GM15510 (cell line): Measurements from ENCODE around the gene FAM32A.

Experiments used
- POLR2A ChIP-seq: IDR thresholded peaks from 3 replicates; pipeline ENCODE4 v1.6.1; 2011; ENCODE audit warnings: borderline replicate concordance; ENCODE audit not compliant: insufficient read length; ENCODE audit errors: extremely low read depth

The FAM32A gene

DNA sequence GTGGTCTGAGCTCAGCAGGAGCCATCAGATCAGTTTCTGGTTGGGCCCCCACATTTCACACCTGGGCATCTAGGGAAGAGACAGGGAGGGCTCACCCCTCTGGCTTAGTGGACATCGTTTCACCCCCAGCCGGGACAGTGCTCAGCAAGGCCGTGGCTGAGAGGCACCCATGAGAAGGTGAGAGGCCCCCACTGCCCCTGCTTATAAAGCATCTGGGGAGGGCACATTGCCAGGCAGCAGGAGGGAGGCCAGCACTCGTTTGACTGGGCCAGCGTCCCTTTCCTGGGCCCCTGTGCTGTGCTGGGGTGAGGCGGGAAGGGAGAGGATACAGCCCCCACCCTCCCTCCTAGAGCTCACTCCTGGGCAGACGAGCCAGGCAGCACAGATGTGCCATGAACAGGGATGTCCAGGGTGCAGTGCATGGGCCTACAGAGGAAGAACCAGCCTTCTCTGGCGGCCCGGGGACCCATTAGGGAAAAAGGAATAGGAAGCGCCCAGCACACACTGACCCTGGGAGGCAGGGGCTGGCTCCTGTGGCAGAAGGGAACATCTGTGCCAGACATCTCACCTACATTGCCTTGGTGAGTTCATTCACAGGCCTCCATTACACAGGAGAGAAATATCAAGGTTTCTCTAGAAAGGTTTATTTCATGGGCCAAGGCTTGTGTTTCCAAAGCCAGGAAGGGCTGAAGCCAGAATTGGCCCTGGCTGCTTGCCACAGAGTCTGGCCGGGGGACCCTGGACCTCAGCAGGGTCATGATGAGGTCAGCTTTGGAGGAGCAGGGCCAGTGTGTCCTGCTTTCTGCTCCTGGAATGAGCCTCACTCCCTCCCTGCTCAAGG, 20.2 kb downstream of the FAM32A start:
- TF ChIP-seq POLR2A, result no peak

DNA sequence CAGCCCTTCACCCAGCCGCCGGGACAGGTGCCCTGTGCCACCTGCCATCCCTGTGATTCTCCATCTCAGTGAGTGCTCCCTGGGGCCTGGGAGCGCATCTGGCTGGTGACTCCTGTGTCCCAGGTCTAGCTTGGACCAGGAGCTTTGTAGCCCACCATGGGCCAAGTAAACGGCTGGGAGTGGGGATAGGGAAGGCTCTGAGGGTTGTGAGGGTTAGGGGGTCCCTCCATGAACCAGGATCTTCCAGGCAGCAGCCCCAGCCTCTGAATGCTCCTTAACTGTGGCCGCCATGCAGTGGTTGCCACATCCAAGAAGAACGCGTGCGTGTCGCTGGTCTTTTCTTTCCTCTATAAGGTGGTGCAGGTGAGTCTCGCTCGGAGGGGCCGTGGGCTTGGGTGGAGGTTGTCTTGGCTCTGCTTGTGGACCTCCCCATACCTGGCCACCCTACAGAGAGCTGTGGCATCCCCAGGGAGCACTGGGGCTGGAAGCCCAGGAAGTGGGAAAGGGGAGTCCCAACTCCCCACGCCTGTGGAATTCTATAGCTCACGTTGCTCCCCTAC, 20.9 kb downstream of the FAM32A start:
- no peak for TF ChIP-seq POLR2A

DNA sequence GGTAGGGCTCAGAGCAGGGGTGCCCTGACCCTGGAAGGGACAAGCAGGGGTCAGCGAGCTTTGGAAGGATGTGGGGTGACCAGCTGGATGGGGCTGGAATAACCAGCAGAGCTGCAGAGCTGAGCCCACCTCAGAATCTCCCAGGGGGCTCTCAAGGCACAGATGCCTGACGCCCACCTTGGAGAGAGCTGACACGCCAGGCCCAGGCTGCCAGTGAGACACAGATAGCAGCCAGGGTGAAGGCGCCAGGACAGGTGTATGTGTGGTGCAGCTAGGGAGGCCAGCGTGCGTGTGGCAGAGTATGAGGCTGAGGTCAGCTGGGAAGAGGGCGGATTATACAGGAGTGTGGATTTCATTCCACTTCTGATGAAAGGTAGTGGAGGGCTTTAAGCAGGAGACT, 21.4 kb downstream of the FAM32A start:
- TF ChIP-seq POLR2A, result no peak

DNA sequence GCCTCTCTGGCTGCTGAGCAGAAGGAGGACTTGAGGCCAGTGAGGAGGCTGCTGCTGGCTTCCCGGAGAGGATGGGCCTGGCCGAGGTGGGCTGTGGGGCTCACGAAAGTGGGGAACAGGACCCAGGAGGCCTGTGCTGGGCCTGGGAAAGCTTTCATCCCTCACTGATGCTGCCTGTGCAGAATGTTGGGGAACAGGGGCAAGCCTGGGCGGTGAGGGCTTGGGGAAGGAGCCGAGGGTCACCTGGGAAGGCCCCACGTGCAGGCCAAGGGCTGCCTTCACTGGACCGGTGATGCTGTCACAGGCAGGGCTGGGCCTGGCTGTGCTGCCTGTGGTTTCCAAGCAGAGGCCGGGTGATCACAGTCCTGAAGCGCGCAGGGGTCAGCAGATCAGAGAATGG, 21.9 kb downstream of the FAM32A start:
- TF ChIP-seq POLR2A, result no peak

DNA sequence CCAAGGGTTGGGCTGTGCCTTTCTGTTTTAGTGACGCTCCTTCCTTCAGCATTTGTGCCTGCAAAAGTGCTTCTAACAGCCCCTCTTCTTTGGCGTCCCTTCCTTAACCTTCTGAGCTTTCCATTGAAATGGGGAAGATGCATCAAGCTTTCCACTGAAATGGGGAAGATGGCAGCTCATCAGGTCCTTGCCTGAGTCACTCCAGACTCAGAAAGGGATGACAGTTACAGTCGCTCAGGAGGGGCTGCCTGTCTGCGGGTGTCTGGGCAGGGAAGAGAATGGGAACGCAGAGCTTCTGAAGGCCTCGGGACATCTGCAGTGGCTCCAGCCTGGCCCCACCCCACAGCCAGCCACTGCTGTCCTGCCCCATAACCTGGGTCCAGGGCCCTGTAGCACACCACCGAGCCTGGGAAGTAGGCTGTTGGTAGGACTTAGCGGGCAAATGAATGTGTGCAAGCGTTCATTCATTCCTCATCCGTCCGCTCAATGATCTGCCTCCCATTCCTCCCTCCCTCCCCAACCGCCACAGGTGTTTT, 22.3 kb downstream of the FAM32A start:
- no peak for TF ChIP-seq POLR2A

DNA sequence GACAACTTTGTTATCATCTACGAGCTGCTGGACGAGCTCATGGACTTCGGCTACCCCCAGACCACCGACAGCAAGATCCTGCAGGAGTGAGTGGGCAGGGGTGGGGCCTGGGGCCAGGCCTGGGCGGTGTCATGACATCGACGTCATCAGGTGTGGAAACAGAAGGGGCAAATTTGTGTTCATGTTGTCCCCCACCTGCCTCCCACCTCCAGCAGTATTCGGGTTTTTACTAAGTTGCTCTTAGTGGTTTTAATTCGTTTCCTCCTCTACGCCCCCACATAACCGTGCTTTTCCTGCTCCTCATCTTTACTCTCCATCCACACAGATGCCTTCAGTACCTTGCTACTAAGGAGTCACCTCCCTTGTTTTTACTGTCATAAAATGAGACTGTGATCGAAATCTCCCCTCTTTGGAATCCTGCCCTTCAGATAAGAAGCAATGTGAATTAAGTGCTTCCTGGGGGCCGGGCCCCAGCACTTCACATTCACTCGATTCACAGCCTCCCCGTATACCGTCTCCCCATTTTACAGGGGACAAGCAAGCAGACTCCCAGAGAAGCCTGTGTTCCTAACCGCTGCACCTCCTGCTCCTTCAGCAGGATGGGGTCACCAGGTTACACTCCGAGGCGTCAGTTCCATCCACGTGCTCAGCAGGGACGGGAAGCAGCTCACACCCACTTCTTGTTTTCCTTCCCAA, 23.0 kb downstream of the FAM32A start:
- TF ChIP-seq POLR2A, result no peak

DNA sequence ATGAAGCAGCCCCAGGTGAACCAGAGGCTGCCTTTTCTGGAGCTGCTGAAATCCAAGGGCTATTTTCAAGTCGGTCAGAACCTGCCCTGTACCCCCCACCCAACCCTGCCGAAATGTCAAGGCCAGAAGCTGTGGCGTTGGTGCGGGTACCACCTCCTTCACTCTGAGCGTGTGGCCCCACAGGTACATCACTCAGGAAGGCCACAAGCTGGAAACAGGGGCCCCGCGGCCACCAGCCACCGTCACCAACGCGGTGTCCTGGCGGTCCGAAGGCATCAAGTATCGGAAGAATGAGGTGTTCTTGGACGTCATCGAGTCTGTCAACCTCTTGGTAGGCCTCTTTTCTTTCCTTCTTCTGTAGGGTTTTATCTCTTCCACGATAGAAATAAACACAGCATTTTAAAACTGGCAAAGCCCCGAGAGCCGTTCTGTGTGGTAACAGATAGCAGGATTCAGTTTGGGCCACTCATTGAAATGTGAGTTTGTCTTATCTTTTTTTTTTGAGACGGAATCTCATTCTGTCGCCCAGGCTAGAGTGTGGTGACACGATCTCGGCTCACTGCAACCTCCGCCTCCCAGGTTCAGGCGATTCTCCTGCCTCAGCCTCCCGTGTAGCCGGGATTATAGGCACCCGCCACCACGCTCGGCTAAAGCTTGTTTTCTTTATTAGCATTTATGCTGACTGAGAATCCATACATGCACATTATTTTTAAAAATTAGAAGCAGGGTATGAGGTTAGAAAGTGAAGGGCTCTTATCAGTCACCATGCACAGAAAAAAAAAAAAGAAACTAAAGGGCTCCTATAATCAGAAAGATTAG, 23.8 kb downstream of the FAM32A start:
- no peak for TF ChIP-seq POLR2A

DNA sequence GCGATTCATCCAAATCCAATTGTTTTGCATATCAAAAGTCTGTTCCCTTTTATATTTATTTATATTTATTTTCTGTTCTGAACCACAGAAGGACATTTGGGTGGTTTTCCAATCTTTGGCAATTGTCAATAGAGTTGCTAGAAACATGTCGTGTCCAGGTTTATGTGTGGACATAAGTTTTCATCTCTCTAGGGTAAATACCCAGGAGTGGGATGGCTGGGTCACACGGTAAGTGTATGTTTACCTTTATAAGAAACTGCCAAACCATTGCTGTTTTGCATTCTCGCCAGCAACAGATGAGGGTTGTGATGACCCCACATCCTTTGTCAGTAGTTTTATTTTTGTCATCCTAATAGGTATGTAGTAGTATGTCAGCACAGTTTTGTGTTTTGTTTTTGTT, 25.0 kb downstream of the FAM32A start:
- no peak for TF ChIP-seq POLR2A

DNA sequence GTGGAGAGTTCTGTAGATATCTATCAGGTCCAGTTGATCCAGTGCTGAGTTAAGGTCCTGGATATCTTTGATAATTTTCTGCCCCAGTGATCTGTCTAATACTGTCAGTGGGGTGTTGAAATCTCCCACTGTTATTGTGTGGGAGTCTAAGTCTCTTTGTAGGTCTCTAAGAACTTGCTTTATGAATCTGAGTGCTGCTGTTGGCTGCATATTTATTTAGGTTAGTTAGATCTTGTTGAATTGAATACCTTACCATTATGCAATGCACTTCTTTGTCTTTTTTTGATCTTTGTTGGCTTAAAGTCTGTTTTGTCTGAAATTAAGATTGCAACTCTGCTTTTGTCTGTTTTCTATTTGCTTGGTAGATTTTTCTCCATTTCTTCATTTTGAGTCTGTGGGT, 27.9 kb downstream of the FAM32A start:
- TF ChIP-seq POLR2A, result no peak

DNA sequence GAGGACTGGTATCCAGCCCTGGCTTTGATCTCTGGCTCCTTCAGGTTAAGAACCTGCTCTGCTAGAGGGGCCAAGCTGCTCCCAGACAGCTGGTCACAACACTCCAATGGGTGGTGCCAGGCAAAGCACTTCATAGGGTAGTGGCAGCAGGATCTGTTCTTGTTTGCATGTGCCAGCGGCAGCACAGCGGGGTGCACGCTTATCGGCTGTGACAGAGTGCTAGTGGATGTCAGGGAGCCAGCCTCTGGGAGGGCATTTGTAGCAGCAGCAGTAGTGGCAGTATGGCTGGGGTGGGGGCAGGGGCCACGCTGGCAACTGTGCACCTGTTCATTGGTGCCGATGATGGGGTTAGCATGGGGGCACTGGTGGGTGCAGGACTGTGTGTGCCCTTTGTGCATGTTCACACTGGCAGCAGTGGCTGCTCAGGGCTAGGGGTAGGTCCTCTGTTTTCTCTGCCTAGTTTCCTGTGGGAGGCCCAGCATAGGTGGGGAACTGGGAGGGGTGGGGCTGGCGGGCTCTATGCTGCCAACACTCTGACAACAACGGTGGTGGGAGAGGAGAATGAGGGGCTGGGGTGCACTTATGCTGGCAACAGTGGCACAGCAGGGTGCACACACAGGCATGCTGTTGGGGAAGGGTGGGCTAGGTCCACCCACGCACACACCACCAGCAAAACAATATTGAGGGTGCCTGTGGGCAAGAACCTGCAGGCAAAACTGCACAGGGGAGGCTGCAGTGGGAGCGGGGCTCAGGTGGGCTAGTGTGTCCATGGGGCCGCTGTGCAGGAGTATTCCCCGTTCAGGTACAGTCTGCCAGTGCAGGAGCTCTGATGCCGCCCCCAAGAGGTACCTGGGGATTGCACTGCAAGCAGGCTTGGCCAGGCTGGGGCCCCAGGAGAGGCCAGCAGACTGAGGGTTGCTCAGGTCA, 31.8 kb downstream of the FAM32A start:
- TF ChIP-seq POLR2A, result no peak

DNA sequence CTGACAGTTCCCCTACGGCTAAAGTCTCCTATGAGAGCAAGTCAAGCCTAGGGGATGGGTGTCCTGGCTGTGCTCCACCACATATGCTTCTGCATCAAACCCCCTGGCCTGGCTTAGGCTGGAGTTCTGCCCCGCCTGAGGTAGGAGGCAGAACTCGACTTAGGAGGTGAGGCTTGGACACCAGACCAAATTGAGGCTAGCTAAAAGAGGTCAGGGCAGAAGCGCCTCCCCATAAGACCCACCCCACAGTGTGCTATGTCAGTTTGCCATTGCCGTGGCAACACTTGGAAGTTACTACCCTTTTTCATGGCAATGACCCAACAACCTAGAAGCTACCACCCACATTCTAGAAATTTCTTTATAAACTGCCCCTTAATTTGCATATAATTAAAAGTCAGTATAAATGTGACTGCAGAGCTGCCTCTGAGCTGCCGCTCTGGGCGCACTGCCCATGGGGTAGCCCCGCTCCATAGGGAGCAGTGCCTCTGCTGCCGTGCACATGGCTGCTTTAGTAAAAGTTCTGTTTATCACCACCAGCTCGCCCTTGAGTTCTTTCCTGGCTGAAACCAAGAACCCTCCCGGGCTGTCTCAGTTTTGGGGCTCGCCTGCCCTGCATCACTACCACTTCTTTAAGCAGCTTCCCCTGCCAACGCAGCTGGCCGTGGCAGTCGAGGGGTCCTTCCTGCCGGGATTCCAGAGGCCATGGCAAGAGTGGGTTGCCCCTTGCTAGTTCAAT, 32.7 kb downstream of the FAM32A start:
- no peak for TF ChIP-seq POLR2A

DNA sequence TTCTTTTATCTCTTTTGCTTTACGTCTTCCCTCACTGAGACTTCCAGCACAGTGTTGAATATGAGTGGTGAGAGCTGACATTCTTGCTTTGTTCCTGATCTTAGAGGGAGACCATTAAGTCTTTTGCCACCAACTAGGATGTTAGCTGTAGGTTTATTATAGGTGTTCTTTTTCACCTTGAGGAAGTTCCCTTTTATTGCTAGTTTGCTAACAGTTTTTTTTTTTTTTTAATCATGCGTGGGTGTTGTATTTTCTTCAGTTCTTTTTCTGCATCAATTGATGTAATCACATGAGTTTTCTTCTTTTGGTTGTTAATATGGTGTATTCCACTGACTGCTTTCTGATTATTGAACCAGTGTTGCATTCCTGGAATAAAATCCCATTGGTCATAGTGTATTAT, 33.6 kb downstream of the FAM32A start:
- TF ChIP-seq POLR2A, result no peak

DNA sequence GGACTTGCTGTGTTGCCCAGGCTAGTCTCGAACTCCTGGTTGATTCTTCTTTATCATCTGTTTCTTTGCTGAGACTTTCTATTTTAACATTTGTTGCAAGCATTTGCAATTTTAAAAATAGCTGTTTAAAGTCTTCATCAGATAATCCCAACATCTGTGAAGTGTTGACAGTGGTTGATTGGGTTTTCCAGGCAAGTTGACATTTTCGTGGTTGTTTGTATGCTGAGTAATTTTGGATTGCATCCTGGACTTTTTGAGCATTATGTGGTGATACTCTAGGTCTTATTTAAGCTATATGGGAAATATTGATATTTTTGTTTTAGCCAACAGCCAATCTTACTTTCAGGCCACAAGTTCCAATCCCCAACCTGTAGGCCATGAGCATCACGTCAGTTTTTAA, 37.6 kb downstream of the FAM32A start:
- no peak for TF ChIP-seq POLR2A
